ENCODE data around the gene LRRN2.

- TF ChIP-seq POLR2AphosphoS5 (IDR thresholded peaks at IDR 0.05; ENCODE audit: low read depth, low read length): no peak
- TF ChIP-seq PAX5 (IDR thresholded peaks at IDR 0.05; ENCODE audit: insufficient read depth, low read length, severe bottlenecking): no peak
These were observed 116.1 kb downstream of the LRRN2 start for GRCh38 chr1:204569478-204569877.

Measured in GM12891 (cell line).